WI38 (cell line): Measurements from ENCODE around the gene PWWP2B.
"Not testable (repeated sequence)": the region's sequence is repeated elsewhere in the genome, so short reads cannot be mapped to it uniquely, and the experiment has no call there.

Experiments
- H3K4me3 ChIP-seq: 2 replicates; pipeline ENCODE4 v1.5.1; 2011; ENCODE audit warnings: low read depth, mild to moderate bottlenecking, control low read depth, low read length
- TF ChIP-seq, protein P1 (sequence below): IDR thresholded peaks from 2 replicates; pipeline ENCODE4 v1.5.1; 2012; ENCODE audit warnings: low read depth, mild to moderate bottlenecking, control low read depth, low read length

Gene PWWP2B

GRCh38 chr10:132382231-132382922, 14.6 kb upstream of the PWWP2B start:
- TF ChIP-seq, protein P1, sequence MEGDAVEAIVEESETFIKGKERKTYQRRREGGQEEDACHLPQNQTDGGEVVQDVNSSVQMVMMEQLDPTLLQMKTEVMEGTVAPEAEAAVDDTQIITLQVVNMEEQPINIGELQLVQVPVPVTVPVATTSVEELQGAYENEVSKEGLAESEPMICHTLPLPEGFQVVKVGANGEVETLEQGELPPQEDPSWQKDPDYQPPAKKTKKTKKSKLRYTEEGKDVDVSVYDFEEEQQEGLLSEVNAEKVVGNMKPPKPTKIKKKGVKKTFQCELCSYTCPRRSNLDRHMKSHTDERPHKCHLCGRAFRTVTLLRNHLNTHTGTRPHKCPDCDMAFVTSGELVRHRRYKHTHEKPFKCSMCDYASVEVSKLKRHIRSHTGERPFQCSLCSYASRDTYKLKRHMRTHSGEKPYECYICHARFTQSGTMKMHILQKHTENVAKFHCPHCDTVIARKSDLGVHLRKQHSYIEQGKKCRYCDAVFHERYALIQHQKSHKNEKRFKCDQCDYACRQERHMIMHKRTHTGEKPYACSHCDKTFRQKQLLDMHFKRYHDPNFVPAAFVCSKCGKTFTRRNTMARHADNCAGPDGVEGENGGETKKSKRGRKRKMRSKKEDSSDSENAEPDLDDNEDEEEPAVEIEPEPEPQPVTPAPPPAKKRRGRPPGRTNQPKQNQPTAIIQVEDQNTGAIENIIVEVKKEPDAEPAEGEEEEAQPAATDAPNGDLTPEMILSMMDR: no peak
- no peak overlapping the region for H3K4me3 ChIP-seq

DNA sequence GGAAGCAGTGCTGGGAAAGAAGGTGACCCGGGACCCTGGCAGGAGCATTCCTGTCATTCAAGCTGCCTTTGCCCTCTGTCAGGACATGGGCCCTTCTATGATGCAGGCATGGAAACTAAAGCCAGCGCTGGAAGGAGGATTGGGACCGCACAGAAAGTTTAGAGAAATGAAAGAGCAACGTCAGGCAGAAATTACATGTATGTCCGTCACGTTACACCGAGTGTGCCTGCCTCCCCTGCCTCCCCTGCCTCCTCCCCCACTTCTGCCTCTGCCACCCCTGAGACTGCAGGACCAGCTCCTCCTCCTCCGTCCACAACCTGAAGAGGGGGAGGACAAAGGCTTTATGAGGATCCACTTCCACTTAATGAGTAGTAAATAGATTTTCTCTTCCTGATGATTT, 13.9 kb upstream of the PWWP2B start:
- no peak overlapping the region for H3K4me3 ChIP-seq
- TF ChIP-seq, protein P1: no peak

DNA sequence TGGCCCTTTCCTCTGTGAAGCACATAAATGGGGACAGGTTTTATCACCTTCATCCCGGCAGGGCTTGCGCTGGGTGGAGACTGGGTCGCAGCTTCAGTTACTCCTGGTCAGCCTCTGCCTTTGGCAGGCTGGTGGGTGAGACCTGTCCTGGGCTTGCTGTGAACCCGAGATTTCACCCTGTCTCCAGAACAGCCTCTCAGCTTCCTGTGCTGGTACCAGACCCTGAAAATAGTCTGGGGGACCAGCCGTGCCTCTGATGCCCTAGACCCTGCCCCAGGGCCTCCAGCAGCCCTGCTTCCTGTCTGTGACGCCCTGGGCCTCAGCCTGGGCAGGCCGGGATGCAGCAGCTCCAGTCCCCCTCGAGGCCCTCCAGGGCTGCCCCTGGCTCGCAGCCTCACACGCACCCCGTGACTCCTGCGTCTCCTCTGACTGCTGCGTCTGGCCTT, 13.2 kb upstream of the PWWP2B start:
- H3K4me3 ChIP-seq: no peak overlapping the region

DNA sequence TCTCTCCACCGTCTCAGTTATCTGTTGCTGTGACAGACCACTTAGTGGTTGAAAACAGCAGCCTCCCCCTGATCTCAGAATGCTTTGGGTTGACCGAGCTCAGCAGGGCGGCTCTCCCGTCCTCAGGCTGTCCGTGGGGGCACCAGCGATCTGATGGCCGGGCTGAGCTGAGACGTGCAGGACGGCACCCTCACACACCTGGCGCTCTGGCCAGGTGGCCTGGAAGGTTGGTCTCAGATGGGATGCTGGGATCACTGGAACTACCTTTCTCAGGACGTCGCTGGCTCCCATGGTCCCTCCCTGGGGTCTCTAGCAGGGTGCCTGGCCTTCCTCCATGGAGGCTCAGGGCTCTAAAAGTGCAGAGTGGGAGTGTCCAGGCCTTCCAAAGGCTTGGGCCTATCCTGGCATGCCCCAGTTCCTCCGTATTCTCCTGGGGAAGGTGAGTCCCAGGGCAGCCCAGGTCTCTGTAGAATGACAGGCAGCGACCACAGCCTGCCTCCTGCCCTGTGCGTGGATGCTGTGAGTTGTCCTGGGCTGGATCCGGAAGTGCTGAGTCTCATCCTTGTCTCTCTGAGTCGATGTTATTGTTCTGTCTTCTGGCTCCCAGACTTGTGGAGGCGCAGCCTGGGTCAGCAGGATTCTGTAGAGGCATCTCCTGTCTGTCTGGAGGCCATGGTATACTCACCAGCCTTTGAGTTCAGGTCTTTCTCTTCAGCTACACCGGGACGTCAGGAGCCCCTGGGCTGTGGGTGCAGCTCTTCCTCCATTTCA, 12.2 kb upstream of the PWWP2B start:
- no peak overlapping the region for H3K4me3 ChIP-seq
- TF ChIP-seq, protein P1: no peak

More for the DNA sequence above, 13.2 kb upstream of the PWWP2B start:
- TF ChIP-seq, protein P1: no peak

DNA sequence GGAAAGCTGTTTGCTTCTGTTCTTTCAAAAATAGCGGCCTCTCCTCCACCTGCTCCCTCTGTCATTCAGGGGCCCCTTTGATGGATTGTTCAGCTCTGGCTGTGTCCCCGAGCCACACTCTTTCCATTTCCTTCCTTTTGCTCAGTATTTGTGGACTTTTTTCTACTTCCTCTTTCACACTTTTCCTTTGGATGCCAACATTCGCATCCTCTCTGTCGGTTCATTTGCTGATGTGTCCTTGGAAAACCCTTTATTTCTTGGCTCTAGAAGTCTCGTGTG, 11.7 kb upstream of the PWWP2B start:
- TF ChIP-seq, protein P1: no peak

GRCh38 chr10:132385721-132386418, 11.1 kb upstream of the PWWP2B start:
- TF ChIP-seq, protein P1: no peak

More for the DNA sequence above, 11.7 kb upstream of the PWWP2B start:
- no peak overlapping the region for H3K4me3 ChIP-seq

GRCh38 chr10:132386419-132386831, 10.6 kb upstream of the PWWP2B start:
- TF ChIP-seq, protein P1: no peak
- H3K4me3 ChIP-seq: no peak overlapping the region

More at GRCh38 chr10:132385721-132386418, 11.1 kb upstream of the PWWP2B start:
- H3K4me3 ChIP-seq: no peak overlapping the region

GRCh38 chr10:132386896-132387295, 10.1 kb upstream of the PWWP2B start:
- not testable (repeated sequence) for H3K4me3 ChIP-seq
